GM12891 (cell line): ENCODE measurements around the gene GBP7.
"Not testable (repeated sequence)": the region's sequence is repeated elsewhere in the genome, so short reads cannot be mapped to it uniquely, and the experiment has no call there.

Experiments
- DNase-seq: peaks from one replicate; pipeline ENCODE4 v3.0.0; 2011; ENCODE audit warnings: low spot score; ENCODE audit not compliant: insufficient read length
- FAIRE-seq: peaks from 2 replicates; lab custom pipeline; 2011; peaks lifted over from hg19 to GRCh38; lab: Jason Lieb, UNC
- PAX5 ChIP-seq: IDR thresholded peaks from 2 replicates; pipeline ENCODE4 v1.6.1; 2011; ENCODE audit warnings: low read length, moderate library complexity, mild to moderate bottlenecking; ENCODE audit not compliant: insufficient read depth, severe bottlenecking
- POLR2A ChIP-seq: IDR thresholded peaks from 2 replicates; pipeline ENCODE4 v1.6.1; 2011; ENCODE audit warnings: low read depth, low read length, control low read depth
- POLR2AphosphoS5 ChIP-seq: IDR thresholded peaks from 2 replicates; pipeline ENCODE4 v1.6.1; 2011; ENCODE audit warnings: low read depth, low read length, control low read depth
- POU2F2 ChIP-seq: IDR thresholded peaks from 2 replicates; pipeline ENCODE4 v1.6.1; 2011; ENCODE audit warnings: low read depth, mild to moderate bottlenecking, control low read depth, low read length, moderate library complexity
- SPI1 ChIP-seq: IDR thresholded peaks from 2 replicates; pipeline ENCODE4 v1.6.1; 2011; ENCODE audit warnings: low read depth, low read length, control low read depth
- TAF1 ChIP-seq: IDR thresholded peaks from 2 replicates; pipeline ENCODE4 v1.6.1; 2011; ENCODE audit warnings: low read depth, low read length, control low read depth

Gene GBP7

GRCh38 chr1:89147678-89148658, 27.8 kb downstream of the GBP7 start:
- FAIRE-seq (no peak), DNase-seq (no peak)
- TF ChIP-seq POLR2A (no peak), POU2F2 (no peak), SPI1 (no peak), POLR2AphosphoS5 (no peak), TAF1 (no peak), PAX5 (no peak)

- TF ChIP-seq SPI1 (no peak), POLR2AphosphoS5 (no peak)
- FAIRE-seq (no peak), DNase-seq (no peak)
These were observed 29.1 kb downstream of the GBP7 start for GRCh38 chr1:89146721-89147120.

GRCh38 chr1:89143484-89143883, 32.3 kb downstream of the GBP7 start:
- no peak for FAIRE-seq
- no peak for TF ChIP-seq POU2F2
- no peak for TF ChIP-seq POLR2AphosphoS5
- TF ChIP-seq SPI1 = no peak
- no peak for TF ChIP-seq TAF1
- TF ChIP-seq POLR2A = no peak
- no peak for TF ChIP-seq PAX5
- DNase-seq = no peak

- no peak for DNase-seq
- no peak for TF ChIP-seq PAX5
- no peak for TF ChIP-seq POU2F2
- TF ChIP-seq TAF1 = no peak
- TF ChIP-seq POLR2AphosphoS5 = no peak
- TF ChIP-seq POLR2A = no peak
- TF ChIP-seq SPI1 = no peak
- no peak for FAIRE-seq
These were observed 33.6 kb downstream of the GBP7 start for GRCh38 chr1:89142160-89142559.

GRCh38 chr1:89133747-89134146, 42.1 kb downstream of the GBP7 start:
- DNase-seq = no peak
- no peak for FAIRE-seq
- TF ChIP-seq PAX5 (no peak), TAF1 (no peak), SPI1 (no peak), POU2F2 (no peak), POLR2A (no peak), POLR2AphosphoS5 (no peak)

GRCh38 chr1:89130716-89131115, 45.1 kb downstream of the GBP7 start:
- no peak for TF ChIP-seq SPI1
- no peak for TF ChIP-seq POLR2AphosphoS5
- FAIRE-seq (no peak), DNase-seq (no peak)

- TF ChIP-seq TAF1 (no peak), SPI1 (no peak), PAX5 (no peak), POU2F2 (no peak), POLR2AphosphoS5 (no peak), POLR2A (no peak)
- DNase-seq (no peak), FAIRE-seq (no peak)
These were observed 45.9 kb downstream of the GBP7 start for GRCh38 chr1:89129911-89130310.

GRCh38 chr1:89128003-89128458, 47.8 kb downstream of the GBP7 start:
- FAIRE-seq, DNase-seq: not testable (repeated sequence)

GRCh38 chr1:89126602-89127565, 48.9 kb downstream of the GBP7 start:
- DNase-seq, FAIRE-seq: not testable (repeated sequence)

GRCh38 chr1:89125913-89126580, 49.8 kb downstream of the GBP7 start, which contains the start of gene GBP2:
TSS of gene GBP2 (minus strand) at chr1:89126114. CDS start at chr1:89121966, 4,148 bp downstream.
- peak; percentile 13 for DNase-seq
- TF ChIP-seq SPI1 (no peak), TAF1 (peak; percentile 44; the same call in 1 of the 2 replicates)
- FAIRE-seq = peak; percentile 64
